Endothelial cell of umbilical vein (primary cell): Measurements from ENCODE around the gene C2orf42. TPM values are rescaled to one million over a fixed set of nuclear protein-coding genes. Genes with fewer than 3 reads are reported as not detected.

Experiments
- BruUV-seq: library from RNA; stranded (reverse); fragments of 400-500 nt; replicated peaks from 2 replicates; lab custom pipeline; 2021; lab: Mats Ljungman, UMichigan
- CTCF ChIA-PET: fragments of 300-600, 350-600 bp; sonication (Branson Sonifier 250); formaldehyde crosslinking; loops from one replicate; lab custom pipeline; 2021; ENCODE audit warnings: antibody characterized with exemption, inconsistent platforms; lab: Charles Lee
- POLR2A ChIA-PET: fragments of 300-600, 350-600 bp; sonication (Branson Sonifier 250); formaldehyde crosslinking; loops from one replicate; lab custom pipeline; 2021; ENCODE audit warnings: antibody characterized with exemption, inconsistent platforms; lab: Charles Lee
- DNase-seq: peaks from one replicate; pipeline ENCODE4 v3.0.0-alpha.2; 2011; ENCODE audit warnings: low read depth, low spot score
- FAIRE-seq: peaks from 2 replicates; lab custom pipeline; 2011; peaks lifted over from hg19 to GRCh38; lab: Jason Lieb, UNC
- H2AFZ ChIP-seq: 2 replicates; pipeline ENCODE4 v1.6.0; 2012; ENCODE audit warnings: low read depth, low read length, control low read depth, inconsistent platforms
- H3K27ac ChIP-seq: 2 replicates; pipeline ENCODE4 v1.5.1; 2011; ENCODE audit warnings: low read depth, mild to moderate bottlenecking, control low read depth, low read length, moderate library complexity; ENCODE audit not compliant: insufficient read depth
- H3K27me3 ChIP-seq, 2 experiments: 2 replicates each; pipeline versions ENCODE4 v1.6.0 to v1.6.1; 2011; ENCODE audit warnings: low read length in 2 of 2, mixed read lengths in 1 of 2; ENCODE audit not compliant: control insufficient read depth in 2 of 2, insufficient read depth in 2 of 2
- H3K36me3 ChIP-seq, 2 experiments: 2 replicates in 1 of 2; 3 replicates in 1 of 2; pipeline ENCODE4 v1.5.1; 2011; ENCODE audit warnings: low read length in 2 of 2, mild to moderate bottlenecking in 1 of 2, moderate library complexity in 1 of 2; ENCODE audit not compliant: control insufficient read depth in 2 of 2, insufficient read depth in 2 of 2; ENCODE audit errors: extremely low read depth in 1 of 2
- H3K4me1 ChIP-seq: 3 replicates; pipeline ENCODE4 v1.5.1; 2011; ENCODE audit warnings: mild to moderate bottlenecking, low read length; ENCODE audit not compliant: control insufficient read depth, insufficient read depth; ENCODE audit errors: extremely low read depth
- H3K4me2 ChIP-seq: 2 replicates; pipeline ENCODE4 v1.6.1; 2011; ENCODE audit warnings: low read length, control low read depth, mixed read lengths; ENCODE audit not compliant: insufficient read depth
- H3K4me3 ChIP-seq, 3 experiments: fragments of 200-600 bp in 1 of 3; sonication (generic), shearing (Covaris generic) in 1 of 3; replicated peaks in 1 of 3; 2 replicates each; pipeline ENCODE4 v1.5.1; 2011 to 2016; ENCODE audit warnings: control low read depth in 3 of 3, low read length in 3 of 3, mild to moderate bottlenecking in 2 of 3, inconsistent platforms in 1 of 3, low read depth in 1 of 3, moderate library complexity in 1 of 3; ENCODE audit not compliant: insufficient read depth in 1 of 3
- H3K79me2 ChIP-seq: 2 replicates; pipeline ENCODE4 v1.6.0; 2012; ENCODE audit warnings: low read length, inconsistent platforms; ENCODE audit not compliant: control insufficient read depth, insufficient read depth
- H3K9ac ChIP-seq: replicated peaks from 2 replicates; pipeline ENCODE3; 2011; ENCODE audit warnings: low read length, control low read depth; ENCODE audit not compliant: insufficient read depth; ENCODE audit errors: extremely low read depth
- H3K9me1 ChIP-seq: replicated peaks from 3 replicates; pipeline ENCODE4 v1.6.0; 2011; ENCODE audit warnings: mild to moderate bottlenecking, low read length; ENCODE audit not compliant: control insufficient read depth, insufficient read depth; ENCODE audit errors: extremely low read depth
- H3K9me3 ChIP-seq: replicated peaks from 2 replicates; pipeline ENCODE4 v1.5.1; 2012; ENCODE audit warnings: low read length, inconsistent platforms; ENCODE audit not compliant: control insufficient read depth, insufficient read depth
- H4K20me1 ChIP-seq: replicated peaks from 2 replicates; pipeline ENCODE3; 2011; ENCODE audit warnings: mild to moderate bottlenecking, low read length; ENCODE audit not compliant: control insufficient read depth, insufficient read depth; ENCODE audit errors: extremely low read depth
- CTCF ChIP-seq, 2 donors: IDR thresholded peaks; 1 replicate in 1 of 2; 2 replicates in 1 of 2; pipeline ENCODE4 v1.5.1; 2011; ENCODE audit warnings: low read length in 2 of 2, mild to moderate bottlenecking in 2 of 2, moderate library complexity in 2 of 2, control low read depth in 1 of 2, inconsistent platforms in 1 of 2, low read depth in 1 of 2; ENCODE audit not compliant: insufficient read depth in 1 of 2; ENCODE audit errors: extremely low read depth in 1 of 2
- EZH2 ChIP-seq: IDR thresholded peaks from 2 replicates; pipeline ENCODE4 v1.6.1; 2012; ENCODE audit warnings: borderline replicate concordance, low read depth, mild to moderate bottlenecking, moderate library complexity, low read length, inconsistent platforms; ENCODE audit not compliant: severe bottlenecking
- FOS ChIP-seq: IDR thresholded peaks from 2 replicates; pipeline ENCODE4 v1.6.1; 2011; ENCODE audit warnings: mild to moderate bottlenecking, low read length, moderate library complexity, borderline replicate concordance; ENCODE audit not compliant: insufficient read depth
- GATA2 ChIP-seq: IDR thresholded peaks from 2 replicates; pipeline ENCODE4 v1.7.0; 2011; ENCODE audit warnings: low read depth, mild to moderate bottlenecking, moderate library complexity, mixed read lengths, low read length; ENCODE audit not compliant: insufficient read length, insufficient read depth
- JUN ChIP-seq: IDR thresholded peaks from 2 replicates; pipeline ENCODE4 v1.6.1; 2011; ENCODE audit warnings: borderline replicate concordance, low read depth; ENCODE audit not compliant: insufficient read length, insufficient read depth
- MYC ChIP-seq: IDR thresholded peaks from one replicate; pipeline ENCODE4 v1.6.1; 2011; ENCODE audit warnings: mild to moderate bottlenecking, low read depth, low read length
- POLR2A ChIP-seq: IDR thresholded peaks from 2 replicates; pipeline ENCODE4 v1.6.1; 2012; ENCODE audit warnings: low read depth, mild to moderate bottlenecking, control low read depth, low read length
- POLR2AphosphoS5 ChIP-seq: IDR thresholded peaks from 2 replicates; pipeline ENCODE4 v1.6.1; 2012; ENCODE audit warnings: low read depth, mild to moderate bottlenecking, control low read depth, low read length, moderate library complexity; ENCODE audit not compliant: insufficient read depth
- dilution Hi-C: fragments of 300-500 bp; cut with MboI; formaldehyde crosslinking; loops from one replicate; pipeline ENCODE4 v1.15.0; 2019; ENCODE audit warnings: low sequenced_read_pairs; ENCODE audit not compliant: extremely low pct_ligation_motif_present
- intact Hi-C: fragments of 100-400 bp; cut with micrococcal nuclease; formaldehyde crosslinking; loops from one replicate; pipeline ENCODE4 v1.10.0; 2022
- polyA plus RNA-seq, 4 experiments: library from polyadenylated mRNA; depleted of rRNA in 3 of 4; stranded (reverse) in 3 of 4; unstranded in 1 of 4; fragments of >200 nt; gene quantifications; 2 replicates each; pipeline versions ENCODE4 v1.2.1 to v1.2.3, GENCODE V29; 2011 to 2012; ENCODE audit warnings: missing spikeins in 1 of 4
- total RNA-seq: library from RNA; stranded (reverse); gene quantifications from 2 replicates; pipeline ENCODE4 v1.2.3, GENCODE V29; 2021
- TF ChIP-seq, protein P1 (sequence below): IDR thresholded peaks from 2 replicates; pipeline ENCODE4 v1.6.1; 2011; ENCODE audit not compliant: insufficient read depth, insufficient read length

Gene C2orf42
- total and polyA plus RNA-seq, 2 donors (not counting 3 experiments of a cell fraction or from before 2014, with no cell fraction given): 7.9 to 13.1 TPM

- dilution Hi-C loops (no loop called here), intact Hi-C loops (loop anchor here (5.0 kb wide), 1 partner anchor 300 kb away; no protein-coding TSS in a partner anchor)
- no peaks in the 10 kb centered on the region for H4K20me1 ChIP-seq
- no peaks in the 10 kb centered on the region for H3K27me3 ChIP-seq
- H3K79me2 ChIP-seq: no peaks in the 10 kb centered on the region
- peaks cover 2 to 17% of the 10 kb centered on the region in 2 experiments for H3K36me3 ChIP-seq
- no peak overlapping the region for H2AFZ ChIP-seq
- no peak overlapping the region for H3K9ac ChIP-seq
- H3K27ac ChIP-seq: no peak overlapping the region
- TF ChIP-seq GATA2 (no peak), CTCF (IDR thresholded peaks at IDR 0.05; ENCODE audit: extremely low read depth in 1 of 2, insufficient read depth in 1 of 2, low read depth in 1 of 2, low read length in 2 of 2) (no peak), POLR2A (no peak), POLR2AphosphoS5 (no peak)
- DNase-seq (peak; percentile 17), FAIRE-seq (no peak)
- no TSS peak for BruUV-seq
- ChIA-PET CTCF (interaction anchor here (0.8 to 0.9 kb wide), 3 partner anchors 21 to 301 kb away, joined by 3 to 4 read pairs (median 3); partner anchors contain the start of gene C2orf42), POLR2A (no interaction called here)
- H3K4me3 ChIP-seq: no peak overlapping the region
- no peaks in the 10 kb centered on the region for H3K9me3 ChIP-seq
- H3K4me1 ChIP-seq: peaks cover 8% of the 10 kb centered on the region
- H3K9me1 ChIP-seq: no peaks in the 10 kb centered on the region
- no peak overlapping the region for H3K4me2 ChIP-seq
Measured at GRCh38 chr2:70212298-70212932, 21.6 kb upstream of the C2orf42 start.

GRCh38 chr2:70211595-70211994 lies 20.8 kb upstream of the C2orf42 start:
- Histone ChIP-seq H4K20me1 (no peaks in the 10 kb centered on the region), H3K9me1 (no peaks in the 10 kb centered on the region), H3K79me2 (no peaks in the 10 kb centered on the region), H3K9ac (no peak overlapping the region), H3K4me2 (no peak overlapping the region), H3K27ac (no peak overlapping the region), H3K27me3 (no peaks in the 10 kb centered on the region), H3K36me3 (peaks cover 2 to 14% of the 10 kb centered on the region in 2 experiments), H2AFZ (no peak overlapping the region), H3K4me3 (no peak overlapping the region), H3K4me1 (peaks cover 8% of the 10 kb centered on the region), H3K9me3 (no peaks in the 10 kb centered on the region)
- dilution Hi-C loops: no loop called here
- CTCF ChIA-PET: no interaction called here
- FAIRE-seq (no peak), DNase-seq (no peak)
- TF ChIP-seq MYC: no peak
- no peak for TF ChIP-seq CTCF (IDR thresholded peaks at IDR 0.05; ENCODE audit: extremely low read depth in 1 of 2, insufficient read depth in 1 of 2, low read depth in 1 of 2, low read length in 2 of 2)
- TF ChIP-seq POLR2AphosphoS5: no peak
- no peak for TF ChIP-seq GATA2
- no peak for TF ChIP-seq JUN
- TF ChIP-seq FOS: no peak
- TF ChIP-seq POLR2A: no peak
- TF ChIP-seq EZH2: no peak
- TF ChIP-seq, protein P1, sequence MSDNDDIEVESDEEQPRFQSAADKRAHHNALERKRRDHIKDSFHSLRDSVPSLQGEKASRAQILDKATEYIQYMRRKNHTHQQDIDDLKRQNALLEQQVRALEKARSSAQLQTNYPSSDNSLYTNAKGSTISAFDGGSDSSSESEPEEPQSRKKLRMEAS: no peak
- POLR2A ChIA-PET: no interaction called here
- BruUV-seq: no TSS peak
- intact Hi-C loops: loop anchor here (5.0 kb wide), 1 partner anchor 299 kb away; no protein-coding TSS in a partner anchor
